NT2/D1 (cell line): ENCODE results near the gene DSTYK.
A peak's percentile ranks its signal among the peaks of the same experiment; 100 is the strongest.

Experiments used
- DNase-seq: peaks from one replicate; pipeline ENCODE4 v3.0.0-alpha.2; 2011; ENCODE audit warnings: low read depth, low spot score
- H3K27me3 ChIP-seq: 2 replicates; pipeline ENCODE4 v1.6.0; 2011; ENCODE audit warnings: mild to moderate bottlenecking; ENCODE audit not compliant: insufficient read length, insufficient read depth
- H3K36me3 ChIP-seq: 2 replicates; pipeline ENCODE4 v1.6.1; 2011; ENCODE audit warnings: mild to moderate bottlenecking, low read length, mixed read lengths; ENCODE audit not compliant: insufficient read depth, insufficient read length
- H3K4me1 ChIP-seq: 2 replicates; pipeline ENCODE4 v1.5.1; 2011; ENCODE audit not compliant: insufficient read depth, insufficient read length
- H3K4me3 ChIP-seq: 2 replicates; pipeline ENCODE4 v1.5.1; 2011; ENCODE audit warnings: low read depth; ENCODE audit not compliant: insufficient read length
- H3K9ac ChIP-seq: 2 replicates; pipeline ENCODE4 v1.6.0; 2011; ENCODE audit warnings: low read depth; ENCODE audit not compliant: insufficient read length
- H3K9me3 ChIP-seq: 2 replicates; pipeline ENCODE4 v1.5.1; 2011; ENCODE audit warnings: mild to moderate bottlenecking, low read length; ENCODE audit not compliant: insufficient read depth
- SUZ12 ChIP-seq: IDR thresholded peaks from 2 replicates; pipeline ENCODE4 v1.6.1; 2011; ENCODE audit not compliant: insufficient read length, insufficient read depth; ENCODE audit errors: extremely low read depth
- YY1 ChIP-seq: IDR thresholded peaks from 2 replicates; pipeline ENCODE4 v1.6.1; 2011; ENCODE audit not compliant: insufficient read length, insufficient read depth
- ZNF274 ChIP-seq: IDR thresholded peaks from 2 replicates; pipeline ENCODE4 v1.6.1; 2011; ENCODE audit warnings: mild to moderate bottlenecking, low read depth, low read length

The DSTYK gene

GRCh38 chr1:205232127-205232820, 20.8 kb upstream of the DSTYK start:
- TF ChIP-seq YY1 (no peak), ZNF274 (no peak), SUZ12 (no peak)
- H3K27me3 ChIP-seq: peaks cover 10% of the 10 kb centered on the region
- no peak for DNase-seq
- no peaks in the 10 kb centered on the region for H3K36me3 ChIP-seq
- H3K4me1 ChIP-seq: peaks cover 8% of the 10 kb centered on the region
- no peak overlapping the region for H3K4me3 ChIP-seq
- no peaks in the 10 kb centered on the region for H3K9me3 ChIP-seq
- H3K9ac ChIP-seq: no peak overlapping the region

GRCh38 chr1:205230982-205231381, 19.5 kb upstream of the DSTYK start:
- no peak for DNase-seq
- peaks cover 10% of the 10 kb centered on the region for H3K27me3 ChIP-seq
- peaks cover 13% of the 10 kb centered on the region for H3K4me1 ChIP-seq

DNA sequence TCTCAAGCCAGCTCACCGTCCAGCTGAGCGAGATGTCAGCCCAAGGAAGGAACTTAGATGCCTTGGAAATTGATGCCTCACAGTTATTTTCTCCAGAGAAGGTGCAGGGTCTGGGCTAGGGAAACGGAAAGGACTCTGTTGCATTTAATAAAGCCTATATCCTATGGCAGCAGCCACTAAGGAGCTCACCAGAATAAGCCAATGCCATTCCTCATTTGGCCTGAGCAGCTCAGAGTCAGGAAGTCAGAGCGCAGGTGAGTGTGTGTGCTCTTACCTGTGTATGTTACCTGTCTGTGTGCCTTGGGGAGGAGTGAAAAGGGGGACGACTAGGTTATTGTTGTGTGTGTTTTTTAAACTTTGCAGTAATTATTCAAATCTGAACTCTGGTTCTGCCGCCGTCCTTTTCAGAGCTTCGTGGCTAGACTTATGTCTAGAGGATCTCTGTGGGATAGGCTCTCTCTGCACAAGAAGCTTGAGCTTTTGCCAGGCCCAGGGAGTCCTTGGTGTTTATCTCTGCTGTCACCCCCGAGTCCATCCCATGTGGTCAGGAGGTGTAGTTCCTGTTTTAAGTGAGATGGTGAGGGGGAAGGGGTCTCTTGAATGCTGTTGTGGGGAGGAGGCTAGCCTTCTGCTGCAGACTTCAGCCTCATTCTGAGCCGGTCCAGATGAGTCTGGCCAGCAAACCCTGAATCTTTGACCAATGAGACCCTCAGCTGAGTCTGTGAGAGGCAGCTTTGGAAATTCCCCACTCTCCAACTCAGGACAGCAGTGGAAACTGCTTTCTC, 18.6 kb upstream of the DSTYK start:
- Histone ChIP-seq H3K9ac (peak overlapping the region; percentile 46), H3K4me1 (peaks cover 13% of the 10 kb centered on the region), H3K36me3 (no peaks in the 10 kb centered on the region), H3K4me3 (peak overlapping the region; percentile 9), H3K27me3 (peaks cover 16% of the 10 kb centered on the region), H3K9me3 (no peaks in the 10 kb centered on the region)
- TF ChIP-seq YY1 (no peak), ZNF274 (no peak), SUZ12 (no peak)
- no peak for DNase-seq

More at GRCh38 chr1:205230982-205231381, 19.5 kb upstream of the DSTYK start:
- no peak overlapping the region for H3K9ac ChIP-seq
- no peak overlapping the region for H3K4me3 ChIP-seq
- no peaks in the 10 kb centered on the region for H3K36me3 ChIP-seq
- no peaks in the 10 kb centered on the region for H3K9me3 ChIP-seq
- no peak for TF ChIP-seq ZNF274
- no peak for TF ChIP-seq SUZ12
- TF ChIP-seq YY1: no peak

DNA sequence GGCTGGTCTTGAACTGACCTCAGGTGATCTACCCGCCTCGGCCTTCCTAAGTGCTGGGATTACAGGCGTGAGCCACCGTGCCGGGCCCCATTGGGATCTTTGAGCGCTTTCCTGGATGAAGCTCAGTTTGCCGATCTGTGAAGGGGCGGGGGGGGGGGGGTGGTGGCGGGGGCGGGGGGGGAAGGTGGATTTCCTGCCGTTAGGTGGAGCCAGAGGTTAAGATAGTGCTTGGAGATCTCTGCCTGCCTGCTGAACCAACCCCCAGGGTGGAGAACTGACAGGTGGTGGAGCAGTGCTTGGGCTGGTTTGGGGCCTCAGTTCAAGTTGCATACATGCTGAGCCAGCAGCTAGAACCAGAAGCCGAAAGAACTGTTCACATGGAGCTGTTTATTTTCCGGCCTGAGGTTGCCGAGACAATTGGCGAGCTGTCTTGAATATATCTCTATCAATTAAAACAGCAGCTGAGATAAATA, 17.9 kb upstream of the DSTYK start:
- Histone ChIP-seq H3K4me3 (peak overlapping the region; percentile 12), H3K9me3 (no peaks in the 10 kb centered on the region), H3K9ac (peak overlapping the region; percentile 46), H3K27me3 (peaks cover 16% of the 10 kb centered on the region), H3K4me1 (peaks cover 13% of the 10 kb centered on the region), H3K36me3 (no peaks in the 10 kb centered on the region)
- TF ChIP-seq YY1 (no peak), ZNF274 (no peak), SUZ12 (no peak)
- peak; percentile 83 for DNase-seq

DNA sequence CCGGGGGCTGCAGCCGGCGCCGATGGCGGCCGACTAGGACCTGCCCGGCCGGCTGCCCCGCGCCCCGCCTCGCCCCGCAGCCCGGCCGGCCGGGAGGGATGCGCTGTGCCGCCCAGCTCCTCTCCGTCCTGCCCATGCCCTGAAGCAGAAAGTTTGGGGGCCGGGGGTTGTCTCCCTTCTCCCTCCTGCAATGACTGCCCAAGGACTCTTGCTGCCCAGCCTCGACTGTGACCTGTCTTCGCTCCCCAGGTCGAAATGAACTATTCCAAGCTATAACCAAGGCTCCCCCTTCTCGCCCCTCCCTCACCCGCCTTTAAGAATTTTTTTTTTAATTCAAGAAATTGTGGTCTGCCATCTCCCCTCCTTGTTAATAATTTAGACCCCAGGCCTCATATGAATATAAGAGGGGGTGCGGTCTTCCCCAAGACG, 16.6 kb upstream of the DSTYK start:
- H3K4me1 ChIP-seq: peaks cover 13% of the 10 kb centered on the region
- TF ChIP-seq SUZ12 (no peak), YY1 (no peak), ZNF274 (no peak)
- no peak for DNase-seq
- peaks cover 16% of the 10 kb centered on the region for H3K27me3 ChIP-seq
- H3K9me3 ChIP-seq: no peaks in the 10 kb centered on the region
- peak overlapping the region; percentile 82 for H3K9ac ChIP-seq
- peak overlapping the region; percentile 64 for H3K4me3 ChIP-seq
- no peaks in the 10 kb centered on the region for H3K36me3 ChIP-seq

DNA sequence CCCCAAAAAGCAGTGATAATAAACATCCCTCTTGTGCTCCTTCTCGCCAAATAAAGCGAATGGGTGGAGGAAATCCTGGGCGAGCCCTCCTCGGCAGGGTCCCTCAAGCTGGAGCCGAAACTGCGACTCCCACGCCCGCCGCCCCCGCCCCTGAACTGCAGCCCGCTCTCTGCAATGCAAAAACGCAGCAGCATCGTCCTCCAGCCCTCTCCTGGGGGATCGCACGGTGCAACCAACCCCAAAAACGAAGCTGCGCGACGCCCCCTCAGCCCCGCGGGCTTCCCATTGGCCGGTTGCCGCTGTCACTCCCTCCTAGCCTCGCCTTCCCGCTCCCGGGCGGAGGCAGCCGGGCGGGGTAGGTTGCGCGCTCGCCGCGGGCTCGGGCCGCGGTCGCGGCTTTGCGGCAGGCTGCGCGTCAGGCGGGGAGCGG, 16.1 kb upstream of the DSTYK start, which contains the start of gene TMCC2:
TMCC2 (plus strand) TSS at position 363 of the 430 bp plus-strand sequence. CDS start 619 bp downstream, outside the sequence.
- Histone ChIP-seq H3K4me1 (peaks cover 13% of the 10 kb centered on the region), H3K27me3 (peaks cover 16% of the 10 kb centered on the region), H3K9ac (peak within 1 kb of the TSS; percentile 82), H3K36me3 (no peaks in the 10 kb centered on the region), H3K4me3 (peak within 1 kb of the TSS; percentile 64), H3K9me3 (no peaks in the 10 kb centered on the region)
- DNase-seq: peak; percentile 99
- TF ChIP-seq YY1 (no peak), SUZ12 (no peak), ZNF274 (no peak)

GRCh38 chr1:205226868-205227583, 15.5 kb upstream of the DSTYK start:
- Histone ChIP-seq H3K4me1 (peaks cover 13% of the 10 kb centered on the region), H3K4me3 (peak overlapping the region; percentile 42), H3K36me3 (no peaks in the 10 kb centered on the region), H3K9ac (peak overlapping the region; percentile 63), H3K27me3 (peaks cover 16% of the 10 kb centered on the region), H3K9me3 (no peaks in the 10 kb centered on the region)
- TF ChIP-seq ZNF274: no peak
- TF ChIP-seq SUZ12: no peak
- no peak for TF ChIP-seq YY1
- DNase-seq: no peak
